Liver (tissue), 2 donors: ENCODE results near the gene LRRC4B.

Experiments
- TAF1 ChIP-seq: conservative IDR thresholded peaks from 2 replicates; pipeline ENCODE4 v1.6.1; 2016; ENCODE audit warnings: antibody characterized with exemption, mild to moderate bottlenecking
- YY1 ChIP-seq: IDR thresholded peaks from 2 replicates; pipeline ENCODE4 v1.6.1; 2016; ENCODE audit warnings: antibody characterized with exemption, mild to moderate bottlenecking
- TF ChIP-seq, protein P1 (sequence below): IDR thresholded peaks from 2 replicates; pipeline ENCODE4 v1.6.1; 2016; ENCODE audit warnings: antibody characterized with exemption, mild to moderate bottlenecking
- donor health status: healthy.

DNA sequence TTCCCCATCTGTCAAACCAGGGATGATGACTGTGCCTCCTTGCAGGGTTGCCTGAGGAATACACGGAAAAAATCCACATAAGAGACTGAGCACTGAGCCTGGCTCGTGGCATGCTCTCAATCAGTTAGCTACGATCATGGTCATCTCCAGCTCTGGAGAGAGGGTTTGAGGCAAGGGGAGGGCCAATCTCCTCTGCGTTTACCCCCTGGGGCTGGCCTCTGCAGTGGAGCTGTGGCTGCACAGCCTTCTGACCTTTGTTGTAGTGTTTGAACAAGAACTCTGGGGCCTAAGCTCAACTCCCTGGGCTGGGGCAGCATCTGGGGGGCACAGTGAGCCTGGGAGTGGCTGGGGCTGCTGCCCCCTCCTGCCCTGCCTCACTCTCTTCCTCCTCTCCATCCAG lies 5.9 kb downstream of the LRRC4B start:
- TF ChIP-seq, protein P1, sequence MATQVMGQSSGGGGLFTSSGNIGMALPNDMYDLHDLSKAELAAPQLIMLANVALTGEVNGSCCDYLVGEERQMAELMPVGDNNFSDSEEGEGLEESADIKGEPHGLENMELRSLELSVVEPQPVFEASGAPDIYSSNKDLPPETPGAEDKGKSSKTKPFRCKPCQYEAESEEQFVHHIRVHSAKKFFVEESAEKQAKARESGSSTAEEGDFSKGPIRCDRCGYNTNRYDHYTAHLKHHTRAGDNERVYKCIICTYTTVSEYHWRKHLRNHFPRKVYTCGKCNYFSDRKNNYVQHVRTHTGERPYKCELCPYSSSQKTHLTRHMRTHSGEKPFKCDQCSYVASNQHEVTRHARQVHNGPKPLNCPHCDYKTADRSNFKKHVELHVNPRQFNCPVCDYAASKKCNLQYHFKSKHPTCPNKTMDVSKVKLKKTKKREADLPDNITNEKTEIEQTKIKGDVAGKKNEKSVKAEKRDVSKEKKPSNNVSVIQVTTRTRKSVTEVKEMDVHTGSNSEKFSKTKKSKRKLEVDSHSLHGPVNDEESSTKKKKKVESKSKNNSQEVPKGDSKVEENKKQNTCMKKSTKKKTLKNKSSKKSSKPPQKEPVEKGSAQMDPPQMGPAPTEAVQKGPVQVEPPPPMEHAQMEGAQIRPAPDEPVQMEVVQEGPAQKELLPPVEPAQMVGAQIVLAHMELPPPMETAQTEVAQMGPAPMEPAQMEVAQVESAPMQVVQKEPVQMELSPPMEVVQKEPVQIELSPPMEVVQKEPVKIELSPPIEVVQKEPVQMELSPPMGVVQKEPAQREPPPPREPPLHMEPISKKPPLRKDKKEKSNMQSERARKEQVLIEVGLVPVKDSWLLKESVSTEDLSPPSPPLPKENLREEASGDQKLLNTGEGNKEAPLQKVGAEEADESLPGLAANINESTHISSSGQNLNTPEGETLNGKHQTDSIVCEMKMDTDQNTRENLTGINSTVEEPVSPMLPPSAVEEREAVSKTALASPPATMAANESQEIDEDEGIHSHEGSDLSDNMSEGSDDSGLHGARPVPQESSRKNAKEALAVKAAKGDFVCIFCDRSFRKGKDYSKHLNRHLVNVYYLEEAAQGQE: no peak
- TF ChIP-seq YY1: no peak
- no peak for TF ChIP-seq TAF1
